ENCODE measurements around the gene PDE4D.

GRCh38 chr5:59037941-59038797 lies 855.4 kb downstream of the PDE4D start:
- no peak for TF ChIP-seq CTCF (conservative IDR thresholded peaks at IDR 0.05 in 1 of 2, IDR thresholded peaks at IDR 0.05 in 1 of 2; ENCODE audit: extremely low read depth in 1 of 2, insufficient read depth in 1 of 2, low read depth in 1 of 2, low read length in 2 of 2)
- TF ChIP-seq EZH2 (IDR thresholded peaks at IDR 0.05; ENCODE audit: borderline replicate concordance, low read length): no peak
